GM19372 (cell line): Measurements from ENCODE around the gene WNK1.
A peak's percentile ranks its signal among the peaks of the same experiment; 100 is the strongest.

ENCODE experiments used
- ATAC-seq: cut with Tn5 transposase; IDR thresholded peaks from one replicate; pipeline ENCODE4 v1.9.1; 2021; ENCODE audit warnings: mild to moderate bottlenecking, low read depth, moderate library complexity; ENCODE audit not compliant: unreplicated experiment

The WNK1 gene

GRCh38 chr12:938810-939209 lies 186.4 kb downstream of the WNK1 start:
- no peak for ATAC-seq

GRCh38 chr12:943051-943450 lies 190.7 kb downstream of the WNK1 start:
- no peak for ATAC-seq

GRCh38 chr12:944211-944610 lies 191.8 kb downstream of the WNK1 start:
- no peak for ATAC-seq

GRCh38 chr12:946212-946611 lies 193.8 kb downstream of the WNK1 start:
- no peak for ATAC-seq

- ATAC-seq = no peak
These were observed 194.3 kb downstream of the WNK1 start for GRCh38 chr12:946631-947030.

GRCh38 chr12:948238-948637 lies 195.9 kb downstream of the WNK1 start:
- ATAC-seq = no peak

- peak; percentile 80 for ATAC-seq
These were observed 197.2 kb downstream of the WNK1 start, which contains the start of gene RAD52 for GRCh38 chr12:949453-950191. RAD52 (minus strand) TSS chr12:949694; CDS start chr12:933058, 16,636 bp downstream.

- ATAC-seq = no peak
These were observed 198.8 kb downstream of the WNK1 start for GRCh38 chr12:951176-951575.

- no peak for ATAC-seq
These were observed 201.4 kb downstream of the WNK1 start for GRCh38 chr12:953776-954175.

- no peak for ATAC-seq
These were observed 202.4 kb downstream of the WNK1 start for GRCh38 chr12:954741-955140.

GRCh38 chr12:955939-956338 lies 203.6 kb downstream of the WNK1 start:
- no peak for ATAC-seq

- no peak for ATAC-seq
These were observed 206.3 kb downstream of the WNK1 start for GRCh38 chr12:958588-959123.
